A549 (cell line): ENCODE results near the gene TMCO4. TPM values are rescaled to one million over a fixed set of nuclear protein-coding genes. Genes with fewer than 3 reads are reported as not detected.
A peak's percentile ranks its signal among the peaks of the same experiment; 100 is the strongest.

Experiments used
- ATAC-seq, 2 experiments: fragments of 200-7000 bp in 1 of 2; fragments of >200 bp in 1 of 2; cut with Nextera tagmentation in 1 of 2; cut with Tn5 transposase in 1 of 2; 3 replicates each; pipeline versions ENCODE4 v1.8.0 to v1.9.1; 2018 to 2020; ENCODE audit warnings: mild to moderate bottlenecking in 1 of 2, moderate library complexity in 1 of 2
- CTCF ChIA-PET: fragments of 300-600 bp; sonication (Branson Sonifier 250); formaldehyde crosslinking; extraction: SDS; loops from one replicate; lab custom pipeline; 2021; ENCODE audit warnings: antibody characterized with exemption, inconsistent platforms; lab: Yijun Ruan, JAX
- POLR2A ChIA-PET: fragments of 350-600 bp; formaldehyde crosslinking; extraction: SDS; loops from one replicate; lab custom pipeline; 2021; ENCODE audit warnings: antibody characterized with exemption, inconsistent platforms; lab: Yijun Ruan, JAX
- DNase-seq, 2 experiments: peaks; one replicate each; pipeline versions ENCODE4 v3.0.0 to v3.0.0-alpha.2; 2011 to 2016; ENCODE audit warnings: low read depth in 1 of 2, low spot score in 1 of 2
- FAIRE-seq: peaks from 2 replicates; lab custom pipeline; 2011; peaks lifted over from hg19 to GRCh38; lab: Jason Lieb, UNC
- H3K27ac ChIP-seq, 2 experiments: fragments of >200 bp; sonication (Bioruptor Twin); formaldehyde crosslinking; 3 replicates each; pipeline ENCODE4 v1.5.1; 2016 to 2017
- H3K4me1 ChIP-seq: fragments of >200 bp; sonication (Bioruptor Twin); formaldehyde crosslinking; 3 replicates; pipeline ENCODE4 v1.6.1; 2016
- H3K4me2 ChIP-seq: fragments of >200 bp; sonication (Bioruptor Twin); formaldehyde crosslinking; 3 replicates; pipeline ENCODE4 v1.6.1; 2016
- H3K4me3 ChIP-seq: fragments of >200 bp; sonication (Bioruptor Twin); formaldehyde crosslinking; 3 replicates; pipeline ENCODE4 v1.5.1; 2016
- H3K9me3 ChIP-seq: fragments of >200 bp; sonication (Bioruptor Twin); formaldehyde crosslinking; 3 replicates; pipeline ENCODE4 v1.6.1; 2016
- BCL3 ChIP-seq: fragments of >200 bp; sonication (Bioruptor Twin); formaldehyde crosslinking; IDR thresholded peaks from 3 replicates; pipeline ENCODE4 v1.6.1; 2016
- CBX8 ChIP-seq: fragments of 200-600 bp; sonication (generic); IDR thresholded peaks from 2 replicates; pipeline ENCODE4 v1.6.1; 2016
- CEBPB ChIP-seq, 2 experiments: fragments of >200 bp in 1 of 2; sonication (Bioruptor Twin) in 1 of 2; formaldehyde crosslinking in 1 of 2; IDR thresholded peaks; 2 replicates each; pipeline ENCODE4 v1.6.1; 2012 to 2016
- CHD2 ChIP-seq: fragments of 150-350 bp; IDR thresholded peaks from 2 replicates; pipeline ENCODE4 v1.6.1; 2014; ENCODE audit warnings: low read length; ENCODE audit not compliant: partially characterized antibody
- CTCF ChIP-seq: fragments of >200 bp; sonication (Bioruptor Twin); formaldehyde crosslinking; IDR thresholded peaks from 3 replicates; pipeline ENCODE4 v1.5.1; 2016
- ELK1 ChIP-seq: fragments of 150-350 bp; IDR thresholded peaks from 2 replicates; pipeline ENCODE4 v1.6.1; 2014; ENCODE audit warnings: low read depth, mild to moderate bottlenecking, low read length
- GATA3 ChIP-seq: IDR thresholded peaks from 2 replicates; pipeline ENCODE4 v1.6.1; 2012; ENCODE audit warnings: borderline replicate concordance
- HDAC2 ChIP-seq: fragments of 200-600 bp; sonication (generic); IDR thresholded peaks from 2 replicates; pipeline ENCODE4 v1.6.1; 2016
- HMGXB4 ChIP-seq: fragments of 250-450 bp; sonication (Bioruptor Pico); IDR thresholded peaks from 2 replicates; pipeline ENCODE4 v1.5.0; 2021; ENCODE audit warnings: mild to moderate bottlenecking, moderate library complexity, borderline replicate concordance
- HOXA7 ChIP-seq: fragments of 250-450 bp; sonication (Bioruptor Pico); IDR thresholded peaks from 2 replicates; pipeline ENCODE4 v1.5.0; 2020; ENCODE audit warnings: mild to moderate bottlenecking, moderate library complexity
- KDM1A ChIP-seq: fragments of 200-600 bp; sonication (generic); IDR thresholded peaks from 2 replicates; pipeline ENCODE4 v1.6.1; 2016; ENCODE audit warnings: low read depth, mild to moderate bottlenecking
- MAX ChIP-seq: IDR thresholded peaks from 2 replicates; pipeline ENCODE4 v1.6.1; 2012
- MAZ ChIP-seq: fragments of 150-350 bp; IDR thresholded peaks from 2 replicates; pipeline ENCODE4 v1.6.1; 2014; ENCODE audit warnings: antibody characterized with exemption, low read depth, low read length, borderline replicate concordance
- NR3C1 ChIP-seq: fragments of >200 bp; sonication (Bioruptor Twin); formaldehyde crosslinking; IDR thresholded peaks from 3 replicates; pipeline ENCODE4 v1.6.1; 2017
- PHF8 ChIP-seq: fragments of 200-600 bp; sonication (generic); IDR thresholded peaks from 2 replicates; pipeline ENCODE4 v1.6.1; 2016; ENCODE audit warnings: low read depth, mild to moderate bottlenecking, antibody characterized with exemption, moderate library complexity, borderline replicate concordance
- RAD21 ChIP-seq, 2 experiments: fragments of >200 bp in 1 of 2; sonication (Bioruptor Twin) in 1 of 2; formaldehyde crosslinking in 1 of 2; IDR thresholded peaks in 1 of 2; conservative IDR thresholded peaks in 1 of 2; 2 replicates in 1 of 2; 3 replicates in 1 of 2; pipeline ENCODE4 v1.6.1; 2012 to 2018; ENCODE audit warnings: inconsistent platforms in 1 of 2
- RNF2 ChIP-seq: fragments of 200-600 bp; sonication (generic); IDR thresholded peaks from 2 replicates; pipeline ENCODE4 v1.6.1; 2016; ENCODE audit warnings: low read depth, mild to moderate bottlenecking, antibody characterized with exemption, moderate library complexity, borderline replicate concordance
- SMC3 ChIP-seq: fragments of >200 bp; sonication (Bioruptor Twin); formaldehyde crosslinking; IDR thresholded peaks from 3 replicates; pipeline ENCODE4 v1.6.1; 2018; ENCODE audit warnings: inconsistent platforms
- SREBF2 ChIP-seq: fragments of 450-650 bp; IDR thresholded peaks from 2 replicates; pipeline ENCODE4 v1.6.1; 2014; ENCODE audit warnings: mild to moderate bottlenecking, moderate library complexity
- ZNF302 ChIP-seq: fragments of 250-450 bp; sonication (Bioruptor Pico); IDR thresholded peaks from 2 replicates; pipeline ENCODE4 v1.9.0; 2021; ENCODE audit warnings: inconsistent platforms, mild to moderate bottlenecking, moderate library complexity
- WGBS: methylation state at CpG from one replicate; pipeline ENCODE4 v1.1.6; 2017; ENCODE audit errors: missing lambda C conversion rate; 5-methylcytosine and 5-hydroxymethylcytosine counted together
- polyA plus RNA-seq, 4 experiments: library from polyadenylated mRNA; depleted of rRNA in 3 of 4; stranded (reverse); fragments of >200 nt; fragmentation: RNase III in 1 of 4; extraction: RNeasy Plus Mini Kit Qiagen cat#74134 plus additional on column Dnase treatment in 1 of 4; gene quantifications; 2 replicates in 3 of 4; 3 replicates in 1 of 4; pipeline ENCODE4 v1.2.3, GENCODE V29; 2011 to 2017

TMCO4 gene
- polyA plus RNA-seq, 2 of the 4 experiments (the other 2 are of a cell fraction): 4.0 to 4.6 TPM

- Histone ChIP-seq H3K4me1 (peaks cover 22% of the 10 kb centered on the region), H3K4me2 (peak overlapping the region; percentile 63), H3K27ac (0 out of 6 replicates have a peak overlapping the region, but pooled peaks of 1 of the 2 experiments have one; percentile 7), H3K4me3 (no peak overlapping the region), H3K9me3 (no peaks in the 10 kb centered on the region)
- DNase-seq (peak; percentile 46 to 77), ATAC-seq (peak; percentile 89 to 90), FAIRE-seq (no peak)
- WGBS: 32% methylated on average over 11 of the region's 11 CpGs
- TF ChIP-seq NR3C1 (no peak), CHD2 (no peak), PHF8 (no peak), ZNF302 (CRISPR knock-in tag) (no peak), KDM1A (no peak), RAD21 (conservative IDR thresholded peaks at IDR 0.05 in 1 of 2, IDR thresholded peaks at IDR 0.05 in 1 of 2) (peak; percentile 82 to 83), BCL3 (no peak), GATA3 (no peak), HOXA7 (CRISPR knock-in tag) (no peak), MAZ (no peak), SMC3 (peak; percentile 66), CTCF (peak; percentile 65), SREBF2 (no peak), RNF2 (no peak)
- ChIA-PET CTCF (interaction anchor here (0.6 to 7.7 kb wide), 40 partner anchors 9 to 535 kb away, joined by 3 to 45 read pairs (median 4); no protein-coding TSS in a partner anchor), POLR2A (interaction anchor here (0.7 to 1.0 kb wide), 2 partner anchors 8 to 54 kb away, joined by 3 read pairs; a partner anchor contains a TSS)
These were observed 148.5 kb downstream of the TMCO4 start for GRCh38 chr1:19651141-19651737.

GRCh38 chr1:19650416-19651140, 149.1 kb downstream of the TMCO4 start:
- TF ChIP-seq ELK1 (no peak), HOXA7 (CRISPR knock-in tag) (no peak), CEBPB (IDR thresholded peaks at IDR 0.05) (no peak), HMGXB4 (CRISPR knock-in tag) (no peak), HDAC2 (no peak), CBX8 (no peak), MAX (no peak), SMC3 (no peak), BCL3 (no peak)
- peaks cover 29% of the 10 kb centered on the region for H3K4me1 ChIP-seq
- ATAC-seq: peak; percentile 15 to 40; a peak in 4 of 6 replicates
- H3K4me3 ChIP-seq: no peak overlapping the region
- 0 out of 6 replicates have a peak overlapping the region, but pooled peaks of 1 of the 2 experiments have one; percentile 7 for H3K27ac ChIP-seq
- WGBS: 65% methylated on average over 11 of the region's 12 CpGs
- H3K4me2 ChIP-seq: peak overlapping the region; percentile 63
- POLR2A ChIA-PET: interaction anchor here (1.0 kb wide), 1 partner anchor 53 kb away, joined by 3 read pairs; a partner anchor contains a TSS
- H3K9me3 ChIP-seq: no peaks in the 10 kb centered on the region
- DNase-seq: no peak
- no peak for FAIRE-seq
- CTCF ChIA-PET: interaction anchor here (0.6 to 7.7 kb wide), 38 partner anchors 8 to 534 kb away, joined by 3 to 45 read pairs (median 4); no protein-coding TSS in a partner anchor
